ENCODE results near the gene ITPKC.

ITPKC gene

DNA sequence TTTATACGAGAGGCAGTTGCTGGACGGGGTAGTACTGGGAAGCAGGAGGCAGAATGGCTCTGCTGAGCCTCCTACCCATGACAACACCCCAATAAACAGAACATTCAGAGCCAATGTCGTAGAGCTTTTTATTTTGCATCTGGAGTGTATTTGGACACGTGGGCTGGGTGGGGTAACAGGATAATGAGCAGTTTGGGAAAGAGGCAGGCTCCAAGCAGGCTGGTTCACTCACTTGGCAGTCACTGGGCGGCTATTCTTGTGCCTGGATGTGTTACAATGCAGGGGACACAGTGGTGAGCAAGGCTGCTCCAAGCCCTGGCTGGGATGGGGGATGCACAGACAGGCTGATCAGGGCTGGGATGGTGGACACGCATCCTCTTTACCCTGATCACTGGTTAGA, 23.8 kb downstream of the ITPKC start:
- peaks cover 11% of the 10 kb centered on the region for H3K36me3 ChIP-seq (ENCODE audit: control insufficient read depth, insufficient read depth, low read length)
- no peak for DNase-seq (ENCODE audit: low read depth, low spot score)
- H3K9me3 ChIP-seq (ENCODE audit: control insufficient read depth, insufficient read depth, low read length), result no peaks in the 10 kb centered on the region
- H3K27ac ChIP-seq (ENCODE audit: low read length), result no peak overlapping the region
- H3K4me3 ChIP-seq (ENCODE audit: low read length), result no peak overlapping the region
- H3K4me1 ChIP-seq (ENCODE audit: control insufficient read depth, insufficient read depth, low read length), result no peaks in the 10 kb centered on the region
- no peaks in the 10 kb centered on the region for H3K27me3 ChIP-seq (ENCODE audit: control insufficient read depth, insufficient read depth, low read length)
- WGBS (ENCODE audit: insufficient coverage, insufficient read length), result no CpG with 5 or more reads among the region's 6 CpGs

DNA sequence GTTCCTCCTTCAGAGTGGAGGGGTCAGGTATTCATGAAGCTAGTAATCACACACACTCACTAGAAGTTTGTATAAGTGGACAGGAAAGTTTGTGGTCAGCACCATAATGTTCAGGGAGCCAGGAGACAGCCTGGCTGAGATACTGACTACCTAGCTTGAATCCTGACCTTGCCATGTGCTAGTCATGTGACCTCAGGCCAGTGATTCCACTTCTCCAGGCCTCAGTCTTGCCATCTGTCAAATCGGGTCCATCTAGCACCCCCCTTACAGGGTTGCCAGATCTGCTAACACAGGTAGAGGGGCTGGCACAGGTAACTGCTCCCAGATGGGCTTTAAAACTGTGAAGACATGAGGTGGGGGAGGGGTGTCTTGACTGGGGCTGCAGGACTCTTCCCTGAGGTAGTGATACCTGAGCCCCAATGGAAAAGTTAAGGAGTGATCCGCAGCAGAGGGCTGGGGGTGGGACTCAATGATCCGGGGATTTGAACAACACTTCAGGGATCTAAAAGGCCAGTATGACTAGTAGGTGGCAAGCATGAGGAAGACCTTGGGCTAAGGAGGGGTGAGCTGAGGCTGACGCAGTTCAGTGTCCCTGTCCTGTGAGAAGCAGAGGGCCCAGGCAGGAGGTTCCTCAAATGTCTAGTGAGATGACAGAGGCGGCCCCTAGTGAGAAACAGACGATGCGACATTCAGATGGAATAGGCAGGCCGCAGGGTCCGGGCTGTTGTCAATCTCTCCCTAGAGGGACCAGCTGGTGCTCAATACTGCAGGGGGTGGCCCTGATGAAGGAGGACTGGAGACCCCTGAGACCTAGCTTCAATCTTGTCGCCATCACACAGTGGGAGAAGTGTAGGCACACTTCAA, 24.8 kb downstream of the ITPKC start:
- WGBS (ENCODE audit: insufficient coverage, insufficient read length), result no CpG with 5 or more reads among the region's 10 CpGs
- H3K27ac ChIP-seq (ENCODE audit: low read length), result no peak overlapping the region
- H3K4me3 ChIP-seq (ENCODE audit: low read length), result no peak overlapping the region
- no peaks in the 10 kb centered on the region for H3K27me3 ChIP-seq (ENCODE audit: control insufficient read depth, insufficient read depth, low read length)
- no peaks in the 10 kb centered on the region for H3K4me1 ChIP-seq (ENCODE audit: control insufficient read depth, insufficient read depth, low read length)
- peaks cover 11% of the 10 kb centered on the region for H3K36me3 ChIP-seq (ENCODE audit: control insufficient read depth, insufficient read depth, low read length)
- DNase-seq (ENCODE audit: low read depth, low spot score), result no peak
- no peaks in the 10 kb centered on the region for H3K9me3 ChIP-seq (ENCODE audit: control insufficient read depth, insufficient read depth, low read length)

DNA sequence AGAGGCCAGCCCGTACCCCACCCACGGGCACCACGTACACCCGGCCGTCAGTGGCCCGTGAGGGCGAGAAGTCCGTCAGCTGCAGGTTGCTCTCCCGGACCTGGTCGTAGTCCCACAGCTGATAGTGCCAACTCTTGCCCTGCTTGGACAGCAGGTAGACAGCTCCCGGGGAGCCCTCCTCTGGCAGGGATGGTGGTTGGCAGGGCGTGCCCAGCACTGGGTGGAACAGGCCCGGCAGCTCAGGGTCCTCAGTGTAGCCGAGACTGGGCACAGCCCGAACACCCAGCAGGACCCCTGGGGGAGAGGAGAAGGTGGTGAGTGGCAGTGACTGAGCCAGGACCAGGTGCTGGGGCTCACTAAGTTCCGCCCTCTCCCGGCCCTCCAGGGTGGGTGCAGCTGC, 25.6 kb downstream of the ITPKC start:
- H3K4me1 ChIP-seq (ENCODE audit: control insufficient read depth, insufficient read depth, low read length), result no peaks in the 10 kb centered on the region
- DNase-seq (ENCODE audit: low read depth, low spot score), result no peak
- H3K4me3 ChIP-seq (ENCODE audit: low read length), result no peak overlapping the region
- no peaks in the 10 kb centered on the region for H3K27me3 ChIP-seq (ENCODE audit: control insufficient read depth, insufficient read depth, low read length)
- no peak overlapping the region for H3K27ac ChIP-seq (ENCODE audit: low read length)
- WGBS (ENCODE audit: insufficient coverage, insufficient read length), result no CpG with 5 or more reads among the region's 17 CpGs
- peaks cover 11% of the 10 kb centered on the region for H3K36me3 ChIP-seq (ENCODE audit: control insufficient read depth, insufficient read depth, low read length)
- no peaks in the 10 kb centered on the region for H3K9me3 ChIP-seq (ENCODE audit: control insufficient read depth, insufficient read depth, low read length)

DNA sequence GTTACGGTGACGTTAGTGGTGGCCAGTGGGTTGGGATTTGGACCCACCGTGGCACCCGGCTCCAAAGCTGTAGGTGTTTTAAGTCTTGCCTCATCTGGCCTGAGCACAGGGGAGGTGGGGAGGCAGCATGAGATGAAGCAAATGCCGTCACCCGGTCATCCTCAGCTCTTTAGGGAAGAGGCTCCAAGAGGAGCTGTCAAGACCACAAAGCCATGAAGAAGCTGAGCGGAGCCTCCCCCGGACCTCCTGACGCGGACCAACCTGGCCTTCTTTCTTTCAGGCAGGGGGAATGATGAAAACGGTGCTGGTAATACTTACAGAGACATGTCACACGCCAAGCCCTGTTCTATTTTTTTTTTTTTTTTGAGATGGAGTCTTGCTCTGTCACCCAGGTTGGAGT, 26.0 kb downstream of the ITPKC start:
- Histone ChIP-seq H3K36me3 (ENCODE audit: control insufficient read depth, insufficient read depth, low read length) (peaks cover 11% of the 10 kb centered on the region), H3K4me1 (ENCODE audit: control insufficient read depth, insufficient read depth, low read length) (no peaks in the 10 kb centered on the region)
- WGBS (ENCODE audit: insufficient coverage, insufficient read length), result no CpG with 5 or more reads among the region's 12 CpGs

DNA sequence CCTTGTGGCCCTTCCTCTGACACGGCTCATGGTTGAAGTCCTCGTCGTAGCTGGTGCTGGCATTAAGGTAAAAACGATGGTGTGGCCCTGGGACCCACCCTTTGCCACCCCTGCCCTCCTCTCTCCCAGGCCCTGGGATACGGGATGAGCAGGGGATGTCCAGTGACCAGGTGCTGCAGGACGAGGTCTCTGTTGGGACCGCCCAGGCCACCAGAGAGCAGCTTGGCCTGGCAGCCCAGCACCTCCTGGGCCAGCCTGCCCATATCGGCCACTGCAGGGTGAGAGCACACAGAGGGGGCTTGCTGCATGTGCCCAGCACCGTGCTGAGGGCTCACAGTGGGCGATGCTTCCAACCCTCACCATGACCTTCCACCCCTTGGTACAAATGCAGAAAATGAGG, 27.0 kb downstream of the ITPKC start:
- Histone ChIP-seq H3K27me3 (ENCODE audit: control insufficient read depth, insufficient read depth, low read length) (no peaks in the 10 kb centered on the region), H3K4me1 (ENCODE audit: control insufficient read depth, insufficient read depth, low read length) (no peaks in the 10 kb centered on the region), H3K9me3 (ENCODE audit: control insufficient read depth, insufficient read depth, low read length) (no peaks in the 10 kb centered on the region), H3K4me3 (ENCODE audit: low read length) (no peak overlapping the region), H3K27ac (ENCODE audit: low read length) (no peak overlapping the region), H3K36me3 (ENCODE audit: control insufficient read depth, insufficient read depth, low read length) (peaks cover 11% of the 10 kb centered on the region)
- WGBS (ENCODE audit: insufficient coverage, insufficient read length), result no CpG with 5 or more reads among the region's 10 CpGs
- DNase-seq (ENCODE audit: low read depth, low spot score), result no peak

More for the DNA sequence above, 26.0 kb downstream of the ITPKC start:
- no peak for DNase-seq (ENCODE audit: low read depth, low spot score)
- Histone ChIP-seq H3K9me3 (ENCODE audit: control insufficient read depth, insufficient read depth, low read length) (no peaks in the 10 kb centered on the region), H3K4me3 (ENCODE audit: low read length) (no peak overlapping the region), H3K27ac (ENCODE audit: low read length) (no peak overlapping the region), H3K27me3 (ENCODE audit: control insufficient read depth, insufficient read depth, low read length) (no peaks in the 10 kb centered on the region)

DNA sequence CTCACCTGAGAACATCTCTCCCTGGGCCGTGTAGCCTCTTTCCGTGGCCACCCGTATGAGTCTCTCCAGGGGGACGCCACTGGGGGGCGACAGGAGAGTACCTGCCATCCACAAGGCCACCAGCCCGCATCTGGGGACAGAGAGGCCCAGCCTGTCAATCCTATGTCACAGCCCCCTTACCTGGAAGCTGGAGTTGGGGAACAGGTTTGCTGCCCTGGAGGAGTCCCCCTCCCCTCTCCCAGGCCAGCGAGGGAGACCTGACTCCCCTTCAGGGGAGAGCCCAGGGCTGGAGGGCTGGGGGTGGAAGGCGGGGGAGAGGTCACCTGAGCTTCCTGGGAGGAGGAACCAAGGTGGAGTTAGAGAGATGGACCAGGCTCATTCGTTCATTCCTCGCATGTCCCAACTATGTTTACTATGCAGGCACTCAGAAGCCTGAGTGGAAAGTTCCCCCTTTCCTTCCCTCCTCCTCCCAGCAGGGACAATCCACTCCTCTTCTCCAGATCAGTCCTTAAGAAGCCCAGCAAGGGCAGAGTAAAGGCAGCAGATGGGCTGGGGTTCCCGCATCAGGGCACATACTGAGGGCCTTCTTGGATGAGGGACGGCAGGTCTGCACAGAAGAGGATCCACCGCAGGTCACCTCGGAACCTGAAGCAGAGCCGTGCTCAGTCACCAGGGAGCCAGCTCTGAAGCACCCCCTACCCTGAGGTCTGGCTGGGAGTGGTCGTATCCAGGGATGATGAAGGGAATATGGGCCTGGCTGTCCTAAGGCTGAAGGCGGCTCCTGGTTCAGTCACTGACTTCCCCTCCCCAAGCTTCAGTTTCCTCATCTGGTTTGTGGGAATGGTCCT, 27.9 kb downstream of the ITPKC start:
- no CpG with 5 or more reads among the region's 17 CpGs for WGBS (ENCODE audit: insufficient coverage, insufficient read length)
- Histone ChIP-seq H3K27me3 (ENCODE audit: control insufficient read depth, insufficient read depth, low read length) (no peaks in the 10 kb centered on the region), H3K4me3 (ENCODE audit: low read length) (no peak overlapping the region), H3K36me3 (ENCODE audit: control insufficient read depth, insufficient read depth, low read length) (peaks cover 11% of the 10 kb centered on the region), H3K9me3 (ENCODE audit: control insufficient read depth, insufficient read depth, low read length) (no peaks in the 10 kb centered on the region), H3K27ac (ENCODE audit: low read length) (no peak overlapping the region), H3K4me1 (ENCODE audit: control insufficient read depth, insufficient read depth, low read length) (no peaks in the 10 kb centered on the region; the same call in none of the 2 replicates)
- no peak for DNase-seq (ENCODE audit: low read depth, low spot score)

DNA sequence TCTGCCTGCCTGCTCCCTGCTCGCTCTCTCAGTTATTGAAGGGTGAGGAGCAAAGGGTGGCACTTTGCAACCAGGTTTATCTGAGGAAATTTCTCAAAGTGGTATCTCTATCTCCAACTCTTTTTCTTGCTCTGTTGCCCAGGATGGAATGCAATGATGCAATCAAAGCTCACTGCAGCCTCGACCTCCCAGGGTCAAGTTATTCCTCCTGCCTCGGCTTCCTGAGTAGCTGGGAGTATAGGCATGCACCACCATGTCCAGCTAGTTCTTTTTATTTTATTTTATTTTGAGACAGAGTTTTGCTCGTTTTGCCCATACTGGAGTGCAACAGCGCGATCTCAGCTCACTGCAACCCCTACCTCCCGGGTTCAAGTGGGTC, 28.5 kb downstream of the ITPKC start:
- Histone ChIP-seq H3K4me1 (ENCODE audit: control insufficient read depth, insufficient read depth, low read length) (no peaks in the 10 kb centered on the region; the same call in none of the 2 replicates), H3K27ac (ENCODE audit: low read length) (no peak overlapping the region)
- DNase-seq (ENCODE audit: low read depth, low spot score), result no peak

DNA sequence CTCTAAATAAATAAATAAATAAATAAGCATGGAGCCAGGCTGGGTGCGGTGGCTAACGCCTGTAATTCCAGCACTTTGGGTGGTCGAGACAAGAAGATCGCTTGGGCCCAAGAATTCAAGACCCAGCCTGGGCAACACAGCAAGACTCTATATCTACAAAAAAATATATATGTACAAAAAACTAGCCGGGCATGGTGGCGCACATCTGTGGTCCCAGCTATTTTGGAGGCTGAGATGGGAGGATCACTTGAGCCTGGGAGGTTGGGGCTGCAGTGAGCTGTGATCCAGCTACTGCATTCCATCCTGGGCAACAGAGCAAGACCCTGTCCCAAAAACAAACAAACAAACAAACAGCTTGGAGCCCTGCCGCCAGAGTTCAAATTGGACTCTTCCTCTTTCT, 30.6 kb downstream of the ITPKC start:
- Histone ChIP-seq H3K4me1 (ENCODE audit: control insufficient read depth, insufficient read depth, low read length) (no peaks in the 10 kb centered on the region; the same call in none of the 2 replicates), H3K9me3 (ENCODE audit: control insufficient read depth, insufficient read depth, low read length) (no peaks in the 10 kb centered on the region), H3K27me3 (ENCODE audit: control insufficient read depth, insufficient read depth, low read length) (no peaks in the 10 kb centered on the region), H3K36me3 (ENCODE audit: control insufficient read depth, insufficient read depth, low read length) (peaks cover 5% of the 10 kb centered on the region), H3K27ac (ENCODE audit: low read length) (no peak overlapping the region), H3K4me3 (ENCODE audit: low read length) (no peak overlapping the region)
- no peak for DNase-seq (ENCODE audit: low read depth, low spot score)
- WGBS (ENCODE audit: insufficient coverage, insufficient read length), result no CpG with 5 or more reads among the region's 7 CpGs

More for the DNA sequence above, 28.5 kb downstream of the ITPKC start:
- H3K9me3 ChIP-seq (ENCODE audit: control insufficient read depth, insufficient read depth, low read length), result no peaks in the 10 kb centered on the region
- H3K4me3 ChIP-seq (ENCODE audit: low read length), result no peak overlapping the region
- no CpG with 5 or more reads among the region's 7 CpGs for WGBS (ENCODE audit: insufficient coverage, insufficient read length)
- H3K36me3 ChIP-seq (ENCODE audit: control insufficient read depth, insufficient read depth, low read length), result peaks cover 8% of the 10 kb centered on the region
- no peaks in the 10 kb centered on the region for H3K27me3 ChIP-seq (ENCODE audit: control insufficient read depth, insufficient read depth, low read length)

DNA sequence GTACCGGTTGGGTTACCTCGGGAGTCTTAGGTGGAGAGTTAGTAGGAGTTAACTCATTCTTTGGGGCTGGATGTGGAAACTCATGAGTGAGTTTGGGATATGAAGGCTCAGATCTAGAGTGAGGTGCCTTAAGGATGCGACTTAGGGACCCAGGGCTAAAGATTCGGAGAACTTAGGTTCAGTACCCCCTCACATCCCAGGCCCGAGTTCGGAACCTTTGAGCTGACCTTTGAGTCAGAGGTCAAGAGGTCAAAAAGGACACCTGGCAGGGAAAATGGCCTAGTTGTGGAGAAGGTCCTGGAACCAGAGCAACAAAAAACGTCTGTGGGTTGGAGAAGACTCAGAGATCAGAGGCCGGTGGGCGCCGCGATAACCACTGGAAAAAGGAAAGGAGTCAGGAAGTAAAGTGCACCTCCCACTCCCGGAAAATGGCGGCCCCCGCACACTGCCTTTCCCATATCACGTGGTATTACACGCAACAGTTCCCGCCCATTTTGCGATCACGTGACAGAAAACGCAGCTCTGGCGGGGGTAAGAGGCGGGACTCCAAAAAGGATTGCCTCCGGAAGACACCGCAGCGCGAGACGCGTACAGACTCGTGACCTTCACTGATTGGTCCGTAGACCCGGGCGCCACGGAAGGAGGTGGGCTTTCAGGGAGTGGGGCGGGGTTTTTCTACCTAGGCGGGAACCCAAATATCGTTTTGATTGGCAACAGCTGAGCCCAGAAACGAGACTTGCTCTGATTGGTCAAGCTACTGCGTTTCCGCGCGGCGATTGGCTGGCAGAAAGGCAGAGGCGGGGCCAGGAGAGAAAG, 33.4 kb downstream of the ITPKC start, which contains the start of gene ACTMAP:
TSS of gene ACTMAP (minus strand) at position 420 of the 816 bp plus-strand sequence. CDS start 674 bp downstream, outside the sequence.
- no peak within 1 kb of the TSS for H3K27ac ChIP-seq (ENCODE audit: low read length)
- H3K9me3 ChIP-seq (ENCODE audit: control insufficient read depth, insufficient read depth, low read length), result no peaks in the 10 kb centered on the region
- peak within 1 kb of the TSS; percentile 76 for H3K4me3 ChIP-seq (ENCODE audit: low read length)
- no peaks in the 10 kb centered on the region for H3K27me3 ChIP-seq (ENCODE audit: control insufficient read depth, insufficient read depth, low read length)
- DNase-seq (ENCODE audit: low read depth, low spot score), result peak; percentile 99
- peaks cover 4% of the 10 kb centered on the region; the same call in 1 of the 2 replicates for H3K36me3 ChIP-seq (ENCODE audit: control insufficient read depth, insufficient read depth, low read length)
- WGBS (ENCODE audit: insufficient coverage, insufficient read length), result no CpG with 5 or more reads among the region's 43 CpGs
- H3K4me1 ChIP-seq (ENCODE audit: control insufficient read depth, insufficient read depth, low read length), result no peaks in the 10 kb centered on the region; the same call in none of the 2 replicates

Data from iPS DF 6.9 (cell line).